ENCODE measurements around the gene P2RY13.

The P2RY13 gene

GRCh38 chr3:151329363-151329762, at the start of gene P2RY13:
Gene P2RY13 (minus strand): TSS chr3:151329549. CDS start chr3:151329528, 21 bp downstream.
- DNase-seq: no peak

GRCh38 chr3:151377768-151378385, 48.5 kb upstream of the P2RY13 start:
- no peak for DNase-seq

GRCh38 chr3:151372063-151372820, 42.9 kb upstream of the P2RY13 start:
- no peak for DNase-seq

- DNase-seq: no peak
Observed at GRCh38 chr3:151371526-151371925, 42.2 kb upstream of the P2RY13 start.

GRCh38 chr3:151367448-151367847, 38.1 kb upstream of the P2RY13 start:
- no peak for DNase-seq

- DNase-seq: no peak
Observed at GRCh38 chr3:151366993-151367392, 37.6 kb upstream of the P2RY13 start.

GRCh38 chr3:151362751-151363174, 33.4 kb upstream of the P2RY13 start:
- DNase-seq: no peak

- no peak for DNase-seq
Observed at GRCh38 chr3:151357463-151357850, 28.1 kb upstream of the P2RY13 start.

- no peak for DNase-seq
Observed at GRCh38 chr3:151356794-151357462, 27.6 kb upstream of the P2RY13 start.

- DNase-seq: no peak
Observed at GRCh38 chr3:151351648-151352047, 22.3 kb upstream of the P2RY13 start.

GRCh38 chr3:151351219-151351618, 21.9 kb upstream of the P2RY13 start:
- DNase-seq: no peak

- no peak for DNase-seq
Observed at GRCh38 chr3:151350656-151351055, 21.3 kb upstream of the P2RY13 start.

GRCh38 chr3:151347432-151347831, 18.1 kb upstream of the P2RY13 start:
- no peak for DNase-seq

GRCh38 chr3:151346292-151346691, 16.9 kb upstream of the P2RY13 start:
- DNase-seq: no peak

- DNase-seq: no peak
Observed at GRCh38 chr3:151345859-151346258, 16.5 kb upstream of the P2RY13 start.

- DNase-seq: no peak
Observed at GRCh38 chr3:151331696-151332095, 2.3 kb upstream of the P2RY13 start.

GRCh38 chr3:151330899-151331298, 1.6 kb upstream of the P2RY13 start:
- DNase-seq: no peak

- DNase-seq: no peak
Observed at GRCh38 chr3:151330379-151330778, 1.0 kb upstream of the P2RY13 start.

- no peak for DNase-seq
Observed at GRCh38 chr3:151328298-151328995, 902 bp downstream of the P2RY13 start.

GRCh38 chr3:151327571-151328198, 1.7 kb downstream of the P2RY13 start:
- DNase-seq: peak; percentile 5

GRCh38 chr3:151322511-151322910, 6.8 kb downstream of the P2RY13 start:
- DNase-seq: no peak

- no peak for DNase-seq
Observed at GRCh38 chr3:151321526-151321925, 7.8 kb downstream of the P2RY13 start.

- DNase-seq: no peak
Observed at GRCh38 chr3:151320131-151320530, 9.2 kb downstream of the P2RY13 start.

All from DMS79 treated with DMSO at 0.1 percent for 48 hours (cell line).